ENCODE measurements around the gene NPAS3.

The NPAS3 gene

GRCh38 chr14:32938719-32939253 is at the start of gene NPAS3:
NPAS3 (plus strand) TSS chr14:32938879.
- DNase-seq, result peak; percentile 28

DNA sequence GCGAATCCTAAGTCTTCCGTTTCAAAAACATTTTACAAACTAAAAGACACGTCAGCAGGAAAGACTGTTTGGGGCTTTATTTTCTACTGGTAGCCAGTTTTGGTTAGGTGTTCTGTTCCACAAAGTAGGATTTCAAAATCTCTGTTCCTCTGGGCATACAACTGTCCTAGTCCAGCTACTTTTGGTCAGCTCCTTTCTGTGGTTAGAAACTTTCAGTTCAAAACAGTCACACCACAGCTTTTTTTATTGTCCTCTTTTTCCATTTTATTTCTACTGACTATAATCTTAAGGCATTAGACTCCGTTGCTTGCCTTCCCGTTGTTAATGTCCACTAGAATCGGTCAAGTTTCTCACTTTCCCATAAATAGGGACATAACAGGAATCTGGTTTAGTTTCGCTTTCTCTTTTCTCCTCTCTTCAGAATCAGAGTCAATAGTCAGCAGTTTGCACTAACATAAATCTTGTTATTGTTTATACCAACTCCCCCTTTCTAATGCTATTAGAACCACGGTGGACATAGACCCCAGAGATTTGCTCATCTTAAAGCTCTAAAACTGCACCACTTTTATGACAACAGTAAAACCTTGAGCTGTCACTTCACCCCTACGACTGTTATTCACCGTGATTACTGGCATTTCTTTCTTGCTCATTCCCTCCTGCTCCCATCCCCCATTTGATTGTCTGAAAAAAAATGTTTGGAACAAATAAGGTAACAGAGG is 41.5 kb upstream of the NPAS3 start:
- DNase-seq, result peak; percentile 73

GRCh38 chr14:32897698-32898064 is 41.0 kb upstream of the NPAS3 start:
- DNase-seq, result no peak

- DNase-seq, result no peak
Measured at GRCh38 chr14:32898876-32899275, 39.8 kb upstream of the NPAS3 start.

- DNase-seq, result peak; percentile 16
Measured at GRCh38 chr14:32900547-32900946, 38.1 kb upstream of the NPAS3 start.

DNA sequence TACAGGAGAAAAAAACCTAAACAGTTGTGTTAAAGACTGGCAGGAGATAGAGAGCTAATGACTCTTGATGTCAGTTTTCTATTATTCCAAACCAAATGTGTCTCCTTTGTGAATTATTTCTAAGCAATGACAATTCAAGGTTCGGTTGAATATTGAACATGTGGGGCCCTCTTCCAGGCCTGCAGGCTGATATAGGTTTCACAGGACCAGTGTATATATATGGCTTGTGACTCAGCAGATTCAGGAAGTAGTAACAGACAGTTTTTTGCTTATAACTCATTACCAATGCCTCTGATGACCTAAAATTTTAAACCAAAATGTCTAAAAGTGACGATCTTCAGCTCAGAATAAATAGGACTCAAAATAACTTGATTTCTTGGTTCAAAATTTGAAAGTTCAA is 33.7 kb upstream of the NPAS3 start:
- DNase-seq, result no peak

DNA sequence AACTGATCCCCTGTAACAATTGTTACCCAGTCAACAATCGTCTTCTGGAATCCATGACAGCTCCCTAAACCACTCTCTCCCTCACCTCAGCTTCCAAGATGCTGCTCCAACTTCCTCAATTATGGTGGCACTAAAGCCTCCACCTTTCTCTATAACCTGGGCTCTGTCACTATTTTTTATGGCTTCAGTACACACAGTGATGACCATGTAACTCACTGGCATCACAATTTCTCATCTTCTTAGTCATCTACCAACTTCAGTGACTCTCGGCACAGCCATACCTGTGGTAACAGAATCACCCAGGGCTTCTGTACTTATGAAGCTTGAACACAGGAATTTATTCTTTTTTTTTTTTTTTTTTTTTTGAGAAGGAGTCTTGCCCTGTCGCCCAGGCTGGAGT is 32.0 kb upstream of the NPAS3 start:
- no peak for DNase-seq

GRCh38 chr14:32908196-32909084 is 30.2 kb upstream of the NPAS3 start:
- peak; percentile 25 for DNase-seq

DNA sequence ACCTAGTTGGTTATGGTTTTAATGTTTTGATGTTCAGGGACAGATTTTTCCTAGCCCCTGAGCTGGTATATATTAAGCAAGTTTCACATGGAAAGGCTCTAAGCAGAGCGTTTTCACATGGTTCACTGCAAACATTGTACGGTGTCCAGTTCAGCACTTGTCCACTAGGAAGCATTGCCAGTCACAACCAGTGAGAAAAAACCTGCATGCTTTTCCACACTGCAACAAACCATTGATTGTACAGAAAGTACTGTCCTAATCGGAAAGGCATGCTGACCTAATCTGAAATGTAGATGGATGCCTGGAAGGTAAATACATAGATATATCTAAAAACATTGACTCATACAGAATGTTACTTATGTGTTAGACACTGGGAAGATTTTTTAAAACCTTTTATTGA is 25.0 kb upstream of the NPAS3 start:
- DNase-seq, result no peak

GRCh38 chr14:32914391-32914790 is 24.3 kb upstream of the NPAS3 start:
- no peak for DNase-seq

GRCh38 chr14:32920696-32921276 is 17.9 kb upstream of the NPAS3 start:
- DNase-seq, result no peak

DNA sequence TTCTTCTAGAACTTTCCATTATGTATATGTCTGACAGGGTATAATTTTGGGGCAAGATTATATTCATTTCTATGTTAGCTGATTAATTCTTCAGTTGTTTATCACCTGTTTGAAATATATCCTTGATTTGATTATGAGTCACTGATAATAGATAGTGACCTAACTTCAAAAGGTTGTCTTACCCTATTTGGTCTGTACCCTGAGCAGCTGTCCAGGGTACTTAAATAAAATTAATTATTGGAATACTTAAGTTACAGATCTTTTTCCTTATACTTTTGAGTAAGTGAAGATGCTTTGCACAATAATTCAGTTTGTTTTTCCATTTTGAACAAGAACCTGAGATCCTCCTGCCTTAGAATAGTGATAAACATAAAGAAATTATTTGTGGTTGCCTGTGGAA is 13.2 kb upstream of the NPAS3 start:
- no peak for DNase-seq

DNA sequence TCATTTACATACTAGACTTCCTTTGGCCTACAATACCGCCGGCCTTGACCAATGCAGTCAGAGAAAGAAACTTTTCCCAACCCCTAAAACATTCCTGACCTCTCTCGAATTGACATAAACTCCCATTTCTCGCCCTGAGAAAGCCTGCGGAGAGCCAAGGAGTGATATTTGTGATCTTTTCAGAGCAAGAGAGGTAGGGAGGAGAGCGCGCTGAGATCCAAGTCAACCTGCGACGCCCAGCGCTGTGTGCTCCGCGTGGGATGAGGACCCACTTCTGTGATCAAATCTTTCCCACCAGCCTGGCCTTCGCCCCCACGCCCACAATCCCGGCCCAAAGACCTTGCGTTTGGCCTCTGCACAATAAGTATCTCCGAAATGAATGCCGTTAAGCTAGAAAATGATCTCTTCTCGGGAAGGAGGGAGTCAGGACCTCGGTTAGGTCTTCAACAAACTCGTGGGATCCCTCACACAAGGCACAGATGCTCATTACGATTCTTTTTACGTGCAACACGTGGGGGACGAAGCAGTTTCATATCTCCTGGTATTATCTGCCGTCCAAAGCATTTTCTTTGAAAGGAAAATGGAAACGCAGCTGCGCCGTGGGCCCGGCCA is 6.3 kb upstream of the NPAS3 start:
- DNase-seq, result no peak

DNA sequence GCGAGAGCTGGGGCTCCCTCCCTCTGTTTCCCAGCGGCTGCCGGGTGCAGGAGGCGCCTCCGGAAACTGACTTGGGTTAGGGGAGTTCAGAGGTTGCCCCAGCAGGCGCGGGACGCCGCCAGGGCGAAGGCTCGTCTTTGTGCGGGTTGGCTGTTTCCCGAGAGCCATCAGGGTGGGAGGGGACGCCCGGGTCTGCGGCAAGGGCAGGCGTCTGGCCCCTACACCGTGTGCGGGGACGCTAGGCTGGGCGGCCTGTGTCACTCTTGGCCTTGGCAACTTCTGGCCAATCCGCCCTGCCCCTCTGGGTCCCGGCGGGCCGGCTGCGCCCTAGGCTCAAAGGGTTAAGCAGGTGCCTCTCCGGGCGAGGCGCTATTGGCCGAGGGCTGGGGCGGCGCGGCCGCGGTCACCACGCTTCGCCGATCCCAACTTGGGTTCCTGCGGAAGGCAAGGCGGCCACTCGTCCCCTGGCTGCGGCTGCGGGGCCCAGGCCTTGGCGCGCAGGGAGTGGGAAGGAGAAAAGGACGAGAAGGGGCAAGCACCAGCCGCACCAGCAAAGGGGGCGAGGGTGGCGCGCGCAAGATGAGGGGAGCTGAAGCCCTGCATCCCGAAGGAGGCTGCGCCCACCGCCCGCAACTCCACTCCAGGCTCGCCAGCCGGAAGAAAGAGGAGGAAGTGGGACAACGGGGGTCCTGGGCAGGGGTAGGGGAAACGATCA is 5.6 kb upstream of the NPAS3 start:
- DNase-seq, result no peak

GRCh38 chr14:32933629-32934072 is 5.0 kb upstream of the NPAS3 start:
- DNase-seq, result no peak

DNA sequence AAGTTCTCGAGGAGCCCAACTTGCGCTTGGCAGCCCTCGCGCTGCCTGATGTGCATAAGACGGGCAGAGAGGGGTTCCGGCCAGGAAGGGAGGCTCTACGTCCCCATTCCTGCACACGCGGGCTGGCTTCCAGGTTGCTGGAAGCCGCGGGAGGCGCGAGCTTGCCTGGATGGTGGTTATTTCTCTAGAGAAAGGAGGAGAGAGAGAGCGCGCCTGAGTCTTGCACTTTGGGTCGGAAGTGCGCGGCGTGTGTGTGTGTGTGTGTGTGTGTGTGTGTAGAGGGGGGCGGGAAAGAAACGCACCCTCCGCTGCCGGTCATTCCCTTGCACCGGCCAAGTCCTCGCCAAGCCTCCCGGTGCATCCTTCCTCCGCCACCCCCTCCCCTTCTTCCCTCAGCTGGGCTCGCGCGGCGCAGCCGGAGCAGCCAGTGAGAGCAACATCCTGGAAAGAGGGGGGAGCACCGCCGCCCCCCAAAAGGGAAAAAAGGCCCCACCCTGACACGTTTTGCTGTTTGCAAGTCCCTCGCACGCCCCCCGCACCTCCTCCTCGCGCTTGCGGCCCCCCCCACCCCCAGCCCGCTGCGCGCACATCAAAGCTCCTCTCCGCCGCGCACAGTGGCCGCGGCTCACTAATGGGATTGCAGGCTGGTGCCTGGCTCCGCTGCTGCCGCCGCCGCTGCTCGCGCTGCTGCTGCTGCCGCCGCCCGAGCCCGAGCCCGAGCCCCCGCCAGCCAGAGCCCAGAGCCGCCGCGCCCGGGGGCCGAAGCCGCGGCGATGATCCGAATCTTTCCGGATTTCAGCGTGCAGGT is 4.4 kb upstream of the NPAS3 start:
- no peak for DNase-seq

- DNase-seq, result no peak
Measured at GRCh38 chr14:32934881-32935633, 3.6 kb upstream of the NPAS3 start.

DNA sequence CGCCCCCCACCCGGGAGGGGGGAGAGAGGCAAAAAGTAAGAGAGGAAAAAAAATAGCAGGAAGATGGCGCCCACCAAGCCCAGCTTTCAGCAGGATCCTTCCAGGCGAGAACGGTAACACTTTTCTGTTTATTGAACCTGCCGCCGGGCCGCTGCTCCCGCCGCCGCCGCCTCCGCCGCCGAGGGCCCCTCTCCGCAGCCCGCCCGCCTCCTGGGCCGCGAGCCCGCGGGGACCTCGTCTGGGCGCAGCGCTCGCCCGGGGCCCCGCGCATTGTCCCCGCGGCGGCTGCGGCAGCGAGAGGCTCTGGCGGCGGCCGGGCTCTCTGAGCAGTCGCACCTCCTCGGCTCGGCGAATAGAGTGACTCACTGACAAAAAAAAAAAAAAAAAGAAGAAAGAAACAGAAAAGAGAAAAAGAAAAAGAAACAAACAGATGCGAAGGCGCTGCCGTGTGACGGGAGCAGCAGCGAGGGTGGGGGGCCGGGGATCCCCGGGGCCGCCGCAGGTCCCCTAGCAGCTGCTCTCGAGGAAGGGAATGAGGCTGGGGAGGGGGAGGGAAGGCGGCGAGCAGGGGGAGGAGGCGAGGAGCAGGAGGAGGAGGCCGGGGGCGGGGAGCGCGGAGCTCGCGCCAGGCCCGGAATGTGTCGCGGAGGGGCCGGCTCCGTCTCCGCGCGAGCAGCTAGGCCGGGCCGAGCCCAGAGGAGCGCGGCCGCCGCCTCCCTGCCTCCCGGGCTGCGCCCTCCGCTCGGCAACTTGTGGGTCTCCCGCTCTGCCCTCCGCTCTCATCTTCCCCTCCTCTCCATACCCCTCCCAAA is 781 bp downstream of the NPAS3 start:
- peak; percentile 54 for DNase-seq

GRCh38 chr14:32940066-32940651 is 1.5 kb downstream of the NPAS3 start:
- no peak for DNase-seq

Measured in suppressor macrophage treated with lipopolysaccharide for 4 hours (primary cell).